RKO (cell line): Measurements from ENCODE around the gene DNAJC19.

Experiments used
- DNase-seq: peaks from one replicate; pipeline ENCODE4 v3.0.0-alpha.2; 2016; ENCODE audit warnings: low spot score

Gene DNAJC19

DNA sequence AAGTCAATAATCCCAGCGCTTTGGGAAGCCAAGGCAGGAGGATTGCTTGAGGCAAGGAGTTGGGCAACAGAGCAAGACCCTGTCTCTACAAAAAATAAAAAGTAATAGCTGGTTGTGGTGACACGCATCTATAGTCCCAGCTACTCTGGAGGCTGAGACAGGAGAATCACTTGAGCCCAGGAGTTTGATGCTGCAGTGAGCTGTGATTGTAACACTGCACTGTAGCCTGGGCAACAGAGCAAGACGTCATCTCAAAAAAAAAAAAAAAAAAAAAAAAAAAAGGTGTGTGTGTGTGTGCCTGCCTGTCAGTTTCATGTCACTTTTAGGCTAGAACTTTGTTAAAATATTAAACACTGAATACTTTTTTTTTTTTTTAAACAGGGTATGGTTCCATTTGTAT lies 28.4 kb downstream of the DNAJC19 start:
- no peak for DNase-seq

GRCh38 chr3:180959691-180960090 lies 29.8 kb downstream of the DNAJC19 start:
- no peak for DNase-seq

DNA sequence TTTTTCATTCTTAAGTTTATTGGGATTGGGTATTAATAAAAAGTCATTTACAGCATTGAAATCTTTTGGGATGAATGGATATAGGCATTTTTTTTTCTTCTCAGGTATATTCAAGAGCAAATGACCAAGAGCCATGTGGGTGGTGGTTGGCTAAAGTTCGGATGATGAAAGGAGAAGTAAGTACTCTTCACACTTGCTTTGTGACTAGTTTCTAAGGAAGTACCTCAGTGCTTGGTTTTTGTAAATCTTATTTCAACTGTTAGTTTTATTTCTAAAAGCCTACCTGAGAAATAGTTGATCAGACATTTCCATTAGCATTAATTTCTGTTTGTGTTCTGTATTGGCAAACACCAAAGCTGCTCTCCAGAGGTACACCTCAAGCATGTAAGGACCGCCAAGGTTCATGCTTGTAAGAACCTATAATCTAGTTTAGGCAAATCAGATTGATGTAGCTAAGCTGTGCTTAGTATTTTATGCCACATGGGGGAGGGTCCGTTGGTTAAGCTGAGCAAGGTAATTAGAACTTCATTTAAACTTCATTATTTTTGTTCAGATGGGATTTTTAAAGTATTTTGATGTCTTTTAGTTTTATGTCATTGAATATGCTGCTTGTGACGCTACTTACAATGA lies 41.7 kb downstream of the DNAJC19 start:
- no peak for DNase-seq

- DNase-seq, result no peak
Observed at GRCh38 chr3:180940826-180941225, 48.7 kb downstream of the DNAJC19 start.

GRCh38 chr3:180934638-180935037 lies 54.9 kb downstream of the DNAJC19 start:
- no peak for DNase-seq
